ENCODE results near the gene TLCD3B.
"Not testable (repeated sequence)": the region's sequence is repeated elsewhere in the genome, so short reads cannot be mapped to it uniquely, and the experiment has no call there.

The TLCD3B gene

DNA sequence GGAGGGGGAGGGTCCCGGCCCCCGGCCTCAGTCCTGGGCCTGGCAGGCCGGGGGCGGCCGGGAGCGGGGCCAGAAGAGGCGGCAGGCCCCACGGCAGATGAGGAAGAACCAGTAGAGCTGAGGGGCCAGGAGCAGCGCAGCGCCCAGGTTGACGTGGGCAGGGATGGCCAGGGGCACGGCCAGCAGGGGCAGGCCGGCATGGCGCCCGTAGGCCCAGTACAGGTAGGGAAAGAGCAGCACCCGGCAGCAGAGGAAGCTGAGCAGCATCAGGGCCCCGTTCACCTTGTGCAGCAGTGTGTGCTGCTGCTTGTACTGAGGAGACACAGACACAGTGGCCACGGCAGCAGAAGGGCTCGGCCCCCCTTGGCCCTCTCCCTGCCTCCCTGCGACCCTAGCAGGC is 5.9 kb downstream of the TLCD3B start:
- no peaks in the 10 kb centered on the region for H3K9me3 Mint-ChIP-seq
- no peak overlapping the region for H3K27ac Mint-ChIP-seq
- DNase-seq, result no peak
- H3K36me3 Mint-ChIP-seq (ENCODE audit: low read depth), result no peaks in the 10 kb centered on the region
- no peak overlapping the region for H3K4me3 Mint-ChIP-seq
- peaks cover 8% of the 10 kb centered on the region for H3K4me1 Mint-ChIP-seq (ENCODE audit: low read depth)
- peaks cover 47% of the 10 kb centered on the region for H3K27me3 Mint-ChIP-seq

DNA sequence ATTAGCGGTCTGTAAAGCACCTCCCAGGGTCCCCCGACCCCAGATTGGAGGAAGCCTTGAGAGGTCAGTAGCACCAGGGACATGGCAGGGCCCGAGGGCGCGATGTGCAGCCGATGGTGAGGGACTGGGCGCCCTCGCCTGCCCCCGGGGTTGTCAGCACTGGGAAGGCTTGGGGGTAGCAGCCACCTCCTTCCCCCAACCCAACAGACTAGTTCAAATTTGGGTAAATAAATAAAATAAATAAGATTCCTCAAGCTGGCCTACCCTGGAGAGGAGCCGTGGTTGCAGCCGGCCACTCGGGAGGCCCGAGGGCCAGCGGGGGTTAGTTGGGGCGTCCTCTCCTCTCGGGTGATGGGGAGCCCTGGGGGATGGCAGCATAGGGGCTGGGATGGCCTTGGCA is 6.6 kb downstream of the TLCD3B start:
- H3K4me1 Mint-ChIP-seq (ENCODE audit: low read depth), result peaks cover 6% of the 10 kb centered on the region
- no peaks in the 10 kb centered on the region for H3K36me3 Mint-ChIP-seq (ENCODE audit: low read depth)
- DNase-seq, result no peak
- no peak overlapping the region for H3K4me3 Mint-ChIP-seq
- H3K27me3 Mint-ChIP-seq, result peaks cover 40% of the 10 kb centered on the region
- H3K27ac Mint-ChIP-seq, result no peak overlapping the region
- H3K9me3 Mint-ChIP-seq, result no peaks in the 10 kb centered on the region

- Mint-ChIP-seq H3K36me3 (ENCODE audit: low read depth) (no peaks in the 10 kb centered on the region), H3K4me3 (no peak overlapping the region), H3K27ac (no peak overlapping the region), H3K27me3 (peaks cover 32% of the 10 kb centered on the region), H3K4me1 (ENCODE audit: low read depth) (peaks cover 8% of the 10 kb centered on the region), H3K9me3 (no peaks in the 10 kb centered on the region)
- DNase-seq, result no peak
Observed at GRCh38 chr16:30023586-30023985, 7.5 kb downstream of the TLCD3B start.

DNA sequence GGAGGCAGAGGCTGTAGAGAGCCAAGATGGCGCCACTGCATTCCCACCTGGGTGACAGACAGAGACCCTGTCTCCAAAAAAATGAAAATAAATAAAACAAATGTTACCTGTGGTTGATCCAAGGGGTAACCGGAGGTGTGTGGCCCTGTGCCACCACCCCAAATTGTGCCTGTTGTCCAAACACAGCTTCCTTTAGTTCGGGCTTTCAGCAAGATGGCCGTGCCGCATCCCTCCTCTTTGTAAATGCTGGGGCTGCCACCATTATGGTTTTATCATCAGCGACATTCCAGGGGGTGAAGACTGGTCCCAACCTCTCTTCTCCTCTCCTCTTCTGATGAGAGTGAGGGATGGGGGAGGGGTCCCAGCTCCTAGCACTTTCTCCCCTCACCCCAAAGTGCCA is 8.2 kb downstream of the TLCD3B start, which contains the start of gene C16orf92:
Gene C16orf92, plus strand, starts transcription at position 312 of the 400 bp plus-strand sequence. CDS start 143 bp downstream, outside the sequence.
- Mint-ChIP-seq H3K27me3 (peaks cover 25% of the 10 kb centered on the region), H3K9me3 (no peaks in the 10 kb centered on the region), H3K4me3 (no peak within 1 kb of the TSS), H3K27ac (no peak within 1 kb of the TSS), H3K36me3 (ENCODE audit: low read depth) (no peaks in the 10 kb centered on the region), H3K4me1 (ENCODE audit: low read depth) (peaks cover 8% of the 10 kb centered on the region)
- no peak for DNase-seq

- no peaks in the 10 kb centered on the region for H3K9me3 Mint-ChIP-seq
- H3K4me1 Mint-ChIP-seq (ENCODE audit: low read depth), result peaks cover 8% of the 10 kb centered on the region
- H3K27me3 Mint-ChIP-seq, result peaks cover 7% of the 10 kb centered on the region
- no peak overlapping the region for H3K4me3 Mint-ChIP-seq
- no peaks in the 10 kb centered on the region for H3K36me3 Mint-ChIP-seq (ENCODE audit: low read depth)
- no peak overlapping the region for H3K27ac Mint-ChIP-seq
- no peak for DNase-seq
Observed at GRCh38 chr16:30018731-30019158, 12.3 kb downstream of the TLCD3B start.

- H3K4me1 Mint-ChIP-seq (ENCODE audit: low read depth); H3K9me3 Mint-ChIP-seq; H3K36me3 Mint-ChIP-seq (ENCODE audit: low read depth); H3K4me3 Mint-ChIP-seq; H3K27ac Mint-ChIP-seq; DNase-seq; H3K27me3 Mint-ChIP-seq: not testable (repeated sequence)
Observed at GRCh38 chr16:30017937-30018336, 13.1 kb downstream of the TLCD3B start.

DNA sequence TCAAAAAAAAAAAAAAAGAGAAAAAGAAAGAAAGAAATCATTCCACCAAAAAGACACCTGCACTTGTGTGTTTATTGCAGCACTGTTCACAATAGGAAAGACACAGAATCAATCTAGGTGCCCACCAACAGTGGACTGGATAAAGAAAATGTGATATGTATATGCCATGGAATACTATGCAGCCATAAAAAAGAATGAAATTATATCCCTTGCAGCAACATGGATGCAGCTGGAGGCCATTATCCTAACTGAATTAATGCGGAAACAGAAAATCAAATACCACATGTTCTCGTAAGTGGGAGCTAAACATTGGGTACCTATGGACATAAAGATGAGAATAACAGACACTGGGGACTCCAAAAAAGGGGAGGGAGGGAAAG is 13.8 kb downstream of the TLCD3B start:
- Mint-ChIP-seq H3K9me3 (no peaks in the 10 kb centered on the region), H3K27me3 (peaks cover 11% of the 10 kb centered on the region), H3K4me1 (ENCODE audit: low read depth) (peaks cover 8% of the 10 kb centered on the region), H3K27ac (no peak overlapping the region), H3K36me3 (ENCODE audit: low read depth) (no peaks in the 10 kb centered on the region), H3K4me3 (no peak overlapping the region)
- no peak for DNase-seq

DNA sequence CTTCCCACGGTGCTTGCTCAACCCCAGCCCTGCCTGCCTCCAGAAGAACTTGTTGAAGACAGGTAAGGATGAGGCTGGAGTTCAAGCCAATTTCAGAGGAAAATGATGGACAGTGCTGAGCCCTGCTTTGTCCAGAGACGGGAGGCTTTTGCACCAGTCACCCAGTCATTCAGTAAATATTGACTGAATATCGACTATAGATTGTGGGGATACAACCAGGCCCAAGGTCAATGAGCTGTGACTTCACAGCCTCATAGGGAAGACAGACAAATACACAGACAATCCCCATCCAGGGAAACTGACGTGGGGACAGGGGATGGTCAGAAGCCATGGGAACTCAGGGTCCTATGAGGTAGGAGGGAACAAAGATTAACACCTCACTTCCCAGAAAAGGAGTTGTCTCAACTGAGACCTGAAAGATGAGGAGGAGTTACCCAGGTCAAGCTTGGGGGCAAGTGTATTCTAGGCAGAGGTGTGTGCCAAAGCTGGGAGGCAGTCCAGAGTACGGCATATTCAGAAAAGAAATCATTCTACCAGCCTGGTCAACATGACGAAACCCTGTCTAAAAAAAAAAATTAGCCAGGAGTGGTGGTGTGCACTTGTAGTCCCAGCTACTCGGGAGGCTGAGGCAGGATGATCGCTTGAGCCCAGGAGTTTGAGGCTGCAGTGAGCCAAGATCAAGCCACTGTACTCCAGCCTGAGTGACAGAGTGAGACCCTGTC is 14.4 kb downstream of the TLCD3B start:
- H3K4me3 Mint-ChIP-seq, result no peak overlapping the region
- H3K4me1 Mint-ChIP-seq (ENCODE audit: low read depth), result peaks cover 11% of the 10 kb centered on the region
- no peak for DNase-seq
- H3K27ac Mint-ChIP-seq, result no peak overlapping the region
- H3K9me3 Mint-ChIP-seq, result no peaks in the 10 kb centered on the region
- peaks cover 16% of the 10 kb centered on the region for H3K27me3 Mint-ChIP-seq
- no peaks in the 10 kb centered on the region for H3K36me3 Mint-ChIP-seq (ENCODE audit: low read depth)

DNA sequence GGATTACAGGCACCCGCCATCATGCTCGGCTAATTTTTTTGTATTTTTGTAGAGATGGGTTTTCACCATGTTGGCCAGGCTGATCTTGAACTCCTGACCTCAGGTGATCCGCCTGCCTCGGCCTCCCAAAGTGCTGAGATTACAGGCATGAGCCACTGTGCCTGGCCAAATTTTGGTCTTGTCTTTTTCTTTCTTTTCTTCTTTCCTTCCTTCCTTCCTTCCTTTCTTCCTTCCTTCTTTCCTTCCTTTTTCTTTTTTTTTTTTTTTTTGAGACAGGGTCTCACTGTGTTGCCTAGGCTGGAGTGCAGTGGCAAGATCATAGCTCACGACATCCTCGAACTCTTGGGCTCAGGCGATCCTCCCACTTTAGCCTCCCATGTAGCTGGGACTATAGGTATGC is 15.6 kb downstream of the TLCD3B start:
- not testable (repeated sequence) for H3K27ac Mint-ChIP-seq

DNA sequence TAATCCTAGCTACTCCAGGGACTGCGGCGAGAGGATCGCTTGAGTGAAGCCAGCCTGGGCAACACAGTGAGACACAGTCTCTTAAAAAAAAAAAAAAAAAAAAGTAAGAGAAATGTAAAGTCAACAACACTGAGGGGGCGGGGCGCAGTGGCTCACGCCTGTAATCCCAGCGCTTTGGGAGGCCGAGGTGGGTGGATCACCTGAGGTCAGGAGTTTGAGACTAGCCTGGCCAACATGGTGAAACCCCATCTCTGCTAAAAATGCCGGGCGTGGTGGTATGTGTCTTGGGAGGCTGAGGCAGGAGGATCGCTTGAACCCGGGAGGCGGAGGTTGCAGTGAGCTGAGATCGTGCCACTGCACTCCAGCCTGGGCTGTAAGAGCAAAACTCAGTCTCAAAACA is 18.5 kb downstream of the TLCD3B start:
- not testable (repeated sequence) for H3K36me3 Mint-ChIP-seq (ENCODE audit: low read depth); H3K4me3 Mint-ChIP-seq; H3K27ac Mint-ChIP-seq; H3K9me3 Mint-ChIP-seq; DNase-seq
- Mint-ChIP-seq H3K27me3 (peaks cover 34% of the 10 kb centered on the region), H3K4me1 (ENCODE audit: low read depth) (peaks cover 12% of the 10 kb centered on the region)

More for the DNA sequence above, 15.6 kb downstream of the TLCD3B start:
- H3K9me3 Mint-ChIP-seq; DNase-seq; H3K36me3 Mint-ChIP-seq (ENCODE audit: low read depth); H3K4me1 Mint-ChIP-seq (ENCODE audit: low read depth); H3K4me3 Mint-ChIP-seq: not testable (repeated sequence)
- peaks cover 14% of the 10 kb centered on the region for H3K27me3 Mint-ChIP-seq

GRCh38 chr16:30011714-30012504 is 19.2 kb downstream of the TLCD3B start:
- peaks cover 12% of the 10 kb centered on the region for H3K4me1 Mint-ChIP-seq (ENCODE audit: low read depth)
- no peaks in the 10 kb centered on the region for H3K9me3 Mint-ChIP-seq
- peak overlapping the region; percentile 77 for H3K27ac Mint-ChIP-seq
- H3K36me3 Mint-ChIP-seq (ENCODE audit: low read depth), result peaks cover 3% of the 10 kb centered on the region
- no peak for DNase-seq
- peak overlapping the region; percentile 75 for H3K4me3 Mint-ChIP-seq
- peaks cover 34% of the 10 kb centered on the region for H3K27me3 Mint-ChIP-seq

GRCh38 chr16:30010844-30011713 is 20.0 kb downstream of the TLCD3B start, which contains the start of gene DOC2A:
Gene DOC2A (minus strand): TSS chr16:30011027. CDS start chr16:30010222, 805 bp downstream.
- peak within 1 kb of the TSS; percentile 75 for H3K4me3 Mint-ChIP-seq
- peaks cover 6% of the 10 kb centered on the region for H3K36me3 Mint-ChIP-seq (ENCODE audit: low read depth)
- peak within 1 kb of the TSS; percentile 69 for H3K27ac Mint-ChIP-seq
- H3K4me1 Mint-ChIP-seq (ENCODE audit: low read depth), result peaks cover 12% of the 10 kb centered on the region
- peaks cover 34% of the 10 kb centered on the region for H3K27me3 Mint-ChIP-seq
- no peaks in the 10 kb centered on the region for H3K9me3 Mint-ChIP-seq
- peak; percentile 65 for DNase-seq

GRCh38 chr16:30009990-30010843 is 20.9 kb downstream of the TLCD3B start:
- Mint-ChIP-seq H3K27me3 (peaks cover 34% of the 10 kb centered on the region), H3K4me3 (peak overlapping the region; percentile 72), H3K9me3 (no peaks in the 10 kb centered on the region), H3K27ac (peak overlapping the region; percentile 69), H3K36me3 (ENCODE audit: low read depth) (peaks cover 13% of the 10 kb centered on the region), H3K4me1 (ENCODE audit: low read depth) (peaks cover 12% of the 10 kb centered on the region)
- no peak for DNase-seq
